ENCODE measurements around the gene GIT1. TPM values are rescaled to one million over a fixed set of nuclear protein-coding genes. Genes with fewer than 3 reads are reported as not detected.

The GIT1 gene
- total and polyA plus RNA-seq, 2 of the 13 experiments (the other 11 are each of a cell fraction or from before 2014, with no cell fraction given): 14.2 to 30.8 TPM

DNA sequence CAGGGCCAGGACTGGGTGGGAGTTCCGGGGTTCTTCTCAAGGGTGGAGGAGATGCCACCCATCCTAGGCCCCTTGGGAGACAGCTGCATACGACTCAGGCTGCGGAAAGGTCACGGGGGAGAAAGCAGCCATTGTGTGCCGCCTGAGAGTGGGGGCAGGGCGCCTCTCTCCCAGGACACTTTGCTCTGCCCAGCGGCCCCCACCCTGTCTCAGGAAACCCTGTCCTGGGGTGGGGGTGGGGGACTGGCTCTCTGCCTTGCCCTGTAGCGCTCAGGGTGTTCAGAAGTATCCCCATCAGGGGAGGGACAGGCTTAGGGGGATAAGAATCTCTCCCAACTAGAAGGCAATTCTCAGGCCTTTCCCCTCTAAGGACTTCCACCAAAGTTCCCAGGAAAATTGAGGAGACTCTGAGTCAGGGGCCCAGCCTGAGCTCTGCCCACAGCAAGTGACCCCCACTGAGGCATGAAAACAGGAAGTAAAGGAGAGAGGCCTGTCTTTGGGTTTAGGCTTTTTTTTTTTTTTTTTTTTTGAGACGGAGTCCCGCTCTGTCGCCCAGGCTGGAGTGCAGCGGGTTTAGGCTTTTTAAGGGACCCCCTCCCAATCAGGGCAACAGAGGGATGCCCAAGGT lies 4.9 kb downstream of the GIT1 start (continued):
- TF ChIP-seq HDAC2 (CRISPR knock-in tag; IDR thresholded peaks at IDR 0.05) (no peak), ZNF563 (CRISPR knock-in tag; IDR thresholded peaks at IDR 0.05) (no peak), ZNF761 (CRISPR knock-in tag; conservative IDR thresholded peaks at IDR 0.05) (no peak), SP2 (CRISPR knock-in tag; IDR thresholded peaks at IDR 0.05) (no peak), ZFP36L2 (CRISPR knock-in tag; IDR thresholded peaks at IDR 0.05) (no peak), REL (CRISPR knock-in tag; conservative IDR thresholded peaks at IDR 0.05) (no peak), HNRNPL (IDR thresholded peaks at IDR 0.05; ENCODE audit: low read depth, low read length) (0 out of 2 replicates have a peak, but pooled peaks have one; percentile 29)
- TF ChIP-seq, protein P1, sequence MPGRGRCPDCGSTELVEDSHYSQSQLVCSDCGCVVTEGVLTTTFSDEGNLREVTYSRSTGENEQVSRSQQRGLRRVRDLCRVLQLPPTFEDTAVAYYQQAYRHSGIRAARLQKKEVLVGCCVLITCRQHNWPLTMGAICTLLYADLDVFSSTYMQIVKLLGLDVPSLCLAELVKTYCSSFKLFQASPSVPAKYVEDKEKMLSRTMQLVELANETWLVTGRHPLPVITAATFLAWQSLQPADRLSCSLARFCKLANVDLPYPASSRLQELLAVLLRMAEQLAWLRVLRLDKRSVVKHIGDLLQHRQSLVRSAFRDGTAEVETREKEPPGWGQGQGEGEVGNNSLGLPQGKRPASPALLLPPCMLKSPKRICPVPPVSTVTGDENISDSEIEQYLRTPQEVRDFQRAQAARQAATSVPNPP (CRISPR knock-in tag; IDR thresholded peaks at IDR 0.05): no peak
- TF ChIP-seq, protein P2, sequence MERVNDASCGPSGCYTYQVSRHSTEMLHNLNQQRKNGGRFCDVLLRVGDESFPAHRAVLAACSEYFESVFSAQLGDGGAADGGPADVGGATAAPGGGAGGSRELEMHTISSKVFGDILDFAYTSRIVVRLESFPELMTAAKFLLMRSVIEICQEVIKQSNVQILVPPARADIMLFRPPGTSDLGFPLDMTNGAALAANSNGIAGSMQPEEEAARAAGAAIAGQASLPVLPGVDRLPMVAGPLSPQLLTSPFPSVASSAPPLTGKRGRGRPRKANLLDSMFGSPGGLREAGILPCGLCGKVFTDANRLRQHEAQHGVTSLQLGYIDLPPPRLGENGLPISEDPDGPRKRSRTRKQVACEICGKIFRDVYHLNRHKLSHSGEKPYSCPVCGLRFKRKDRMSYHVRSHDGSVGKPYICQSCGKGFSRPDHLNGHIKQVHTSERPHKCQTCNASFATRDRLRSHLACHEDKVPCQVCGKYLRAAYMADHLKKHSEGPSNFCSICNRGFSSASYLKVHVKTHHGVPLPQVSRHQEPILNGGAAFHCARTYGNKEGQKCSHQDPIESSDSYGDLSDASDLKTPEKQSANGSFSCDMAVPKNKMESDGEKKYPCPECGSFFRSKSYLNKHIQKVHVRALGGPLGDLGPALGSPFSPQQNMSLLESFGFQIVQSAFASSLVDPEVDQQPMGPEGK (CRISPR knock-in tag; IDR thresholded peaks at IDR 0.05): peak; percentile 34; the same call in 1 of the 2 replicates
- TF ChIP-seq, protein P3, sequence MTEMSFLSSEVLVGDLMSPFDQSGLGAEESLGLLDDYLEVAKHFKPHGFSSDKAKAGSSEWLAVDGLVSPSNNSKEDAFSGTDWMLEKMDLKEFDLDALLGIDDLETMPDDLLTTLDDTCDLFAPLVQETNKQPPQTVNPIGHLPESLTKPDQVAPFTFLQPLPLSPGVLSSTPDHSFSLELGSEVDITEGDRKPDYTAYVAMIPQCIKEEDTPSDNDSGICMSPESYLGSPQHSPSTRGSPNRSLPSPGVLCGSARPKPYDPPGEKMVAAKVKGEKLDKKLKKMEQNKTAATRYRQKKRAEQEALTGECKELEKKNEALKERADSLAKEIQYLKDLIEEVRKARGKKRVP (CRISPR knock-in tag; IDR thresholded peaks at IDR 0.05): no peak
- TF ChIP-seq, protein P4, sequence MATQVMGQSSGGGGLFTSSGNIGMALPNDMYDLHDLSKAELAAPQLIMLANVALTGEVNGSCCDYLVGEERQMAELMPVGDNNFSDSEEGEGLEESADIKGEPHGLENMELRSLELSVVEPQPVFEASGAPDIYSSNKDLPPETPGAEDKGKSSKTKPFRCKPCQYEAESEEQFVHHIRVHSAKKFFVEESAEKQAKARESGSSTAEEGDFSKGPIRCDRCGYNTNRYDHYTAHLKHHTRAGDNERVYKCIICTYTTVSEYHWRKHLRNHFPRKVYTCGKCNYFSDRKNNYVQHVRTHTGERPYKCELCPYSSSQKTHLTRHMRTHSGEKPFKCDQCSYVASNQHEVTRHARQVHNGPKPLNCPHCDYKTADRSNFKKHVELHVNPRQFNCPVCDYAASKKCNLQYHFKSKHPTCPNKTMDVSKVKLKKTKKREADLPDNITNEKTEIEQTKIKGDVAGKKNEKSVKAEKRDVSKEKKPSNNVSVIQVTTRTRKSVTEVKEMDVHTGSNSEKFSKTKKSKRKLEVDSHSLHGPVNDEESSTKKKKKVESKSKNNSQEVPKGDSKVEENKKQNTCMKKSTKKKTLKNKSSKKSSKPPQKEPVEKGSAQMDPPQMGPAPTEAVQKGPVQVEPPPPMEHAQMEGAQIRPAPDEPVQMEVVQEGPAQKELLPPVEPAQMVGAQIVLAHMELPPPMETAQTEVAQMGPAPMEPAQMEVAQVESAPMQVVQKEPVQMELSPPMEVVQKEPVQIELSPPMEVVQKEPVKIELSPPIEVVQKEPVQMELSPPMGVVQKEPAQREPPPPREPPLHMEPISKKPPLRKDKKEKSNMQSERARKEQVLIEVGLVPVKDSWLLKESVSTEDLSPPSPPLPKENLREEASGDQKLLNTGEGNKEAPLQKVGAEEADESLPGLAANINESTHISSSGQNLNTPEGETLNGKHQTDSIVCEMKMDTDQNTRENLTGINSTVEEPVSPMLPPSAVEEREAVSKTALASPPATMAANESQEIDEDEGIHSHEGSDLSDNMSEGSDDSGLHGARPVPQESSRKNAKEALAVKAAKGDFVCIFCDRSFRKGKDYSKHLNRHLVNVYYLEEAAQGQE (IDR thresholded peaks at IDR 0.05; ENCODE audit: borderline replicate concordance in 1 of 2, low read depth in 1 of 2, low read length in 2 of 2): no peak
- TF ChIP-seq, protein P5, sequence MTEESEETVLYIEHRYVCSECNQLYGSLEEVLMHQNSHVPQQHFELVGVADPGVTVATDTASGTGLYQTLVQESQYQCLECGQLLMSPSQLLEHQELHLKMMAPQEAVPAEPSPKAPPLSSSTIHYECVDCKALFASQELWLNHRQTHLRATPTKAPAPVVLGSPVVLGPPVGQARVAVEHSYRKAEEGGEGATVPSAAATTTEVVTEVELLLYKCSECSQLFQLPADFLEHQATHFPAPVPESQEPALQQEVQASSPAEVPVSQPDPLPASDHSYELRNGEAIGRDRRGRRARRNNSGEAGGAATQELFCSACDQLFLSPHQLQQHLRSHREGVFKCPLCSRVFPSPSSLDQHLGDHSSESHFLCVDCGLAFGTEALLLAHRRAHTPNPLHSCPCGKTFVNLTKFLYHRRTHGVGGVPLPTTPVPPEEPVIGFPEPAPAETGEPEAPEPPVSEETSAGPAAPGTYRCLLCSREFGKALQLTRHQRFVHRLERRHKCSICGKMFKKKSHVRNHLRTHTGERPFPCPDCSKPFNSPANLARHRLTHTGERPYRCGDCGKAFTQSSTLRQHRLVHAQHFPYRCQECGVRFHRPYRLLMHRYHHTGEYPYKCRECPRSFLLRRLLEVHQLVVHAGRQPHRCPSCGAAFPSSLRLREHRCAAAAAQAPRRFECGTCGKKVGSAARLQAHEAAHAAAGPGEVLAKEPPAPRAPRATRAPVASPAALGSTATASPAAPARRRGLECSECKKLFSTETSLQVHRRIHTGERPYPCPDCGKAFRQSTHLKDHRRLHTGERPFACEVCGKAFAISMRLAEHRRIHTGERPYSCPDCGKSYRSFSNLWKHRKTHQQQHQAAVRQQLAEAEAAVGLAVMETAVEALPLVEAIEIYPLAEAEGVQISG (CRISPR knock-in tag; IDR thresholded peaks at IDR 0.05): no peak
